Motor neuron (in vitro differentiated cells): ENCODE results near the gene STK40. TPM values are rescaled to one million over a fixed set of nuclear protein-coding genes. Genes with fewer than 3 reads are reported as not detected.
A peak's percentile ranks its signal among the peaks of the same experiment; 100 is the strongest.

ENCODE experiments used
- ATAC-seq, 8 experiments: fragments of 200-7000 bp; cut with Tn5 transposase; replicated peaks in 6 of 8; 2 replicates each; pipeline ENCODE4 v1.8.0; 2021; ENCODE audit warnings: mild to moderate bottlenecking in 8 of 8, moderate library complexity in 8 of 8
- H3K27ac ChIP-seq, 2 donors: fragments of 250-450 bp; sonication (Bioruptor Pico); 2 replicates each; pipeline ENCODE4 v1.9.0; 2021; ENCODE audit warnings: antibody characterized with exemption in 2 of 2, mild to moderate bottlenecking in 2 of 2, moderate library complexity in 1 of 2
- H3K4me1 ChIP-seq, 2 donors: fragments of 250-450 bp; sonication (Bioruptor Pico); replicated peaks in 1 of 2; 2 replicates each; pipeline ENCODE4 v1.6.1; 2021; ENCODE audit warnings: antibody characterized with exemption in 2 of 2, mild to moderate bottlenecking in 2 of 2, moderate library complexity in 1 of 2
- H3K4me3 ChIP-seq, 5 donors: fragments of 250-450 bp; sonication (Bioruptor Pico); 2 replicates each; pipeline ENCODE4 v1.9.0; 2021; ENCODE audit warnings: antibody characterized with exemption in 5 of 5, mild to moderate bottlenecking in 5 of 5, moderate library complexity in 4 of 5
- WGBS, 10 experiments: fragments of 450-650 bp; shearing (Covaris generic); methylation state at CpG; one replicate each; pipeline ENCODE4 v1.0.0; 2022; 5-methylcytosine and 5-hydroxymethylcytosine counted together
- in situ Hi-C, 9 experiments: fragments of 400-800 bp; cut with MboI; loops; one replicate each; pipeline ENCODE4 v1.15.0; 2021; ENCODE audit warnings: low sequenced_read_pairs in 9 of 9, low pct_unique_long_range_greater_than_20kb in 2 of 9; ENCODE audit not compliant: unreplicated experiment in 9 of 9
- total RNA-seq, 8 experiments: library from RNA; unstranded; fragments of 300-600 nt; gene quantifications; 2 replicates each; pipeline versions ENCODE4 v1.2.3 to v1.2.4, GENCODE V29; 2022

STK40 gene
- total RNA-seq, 8 experiments from 2014 or later = 21.2 to 49.9 (median 30.9) TPM

DNA sequence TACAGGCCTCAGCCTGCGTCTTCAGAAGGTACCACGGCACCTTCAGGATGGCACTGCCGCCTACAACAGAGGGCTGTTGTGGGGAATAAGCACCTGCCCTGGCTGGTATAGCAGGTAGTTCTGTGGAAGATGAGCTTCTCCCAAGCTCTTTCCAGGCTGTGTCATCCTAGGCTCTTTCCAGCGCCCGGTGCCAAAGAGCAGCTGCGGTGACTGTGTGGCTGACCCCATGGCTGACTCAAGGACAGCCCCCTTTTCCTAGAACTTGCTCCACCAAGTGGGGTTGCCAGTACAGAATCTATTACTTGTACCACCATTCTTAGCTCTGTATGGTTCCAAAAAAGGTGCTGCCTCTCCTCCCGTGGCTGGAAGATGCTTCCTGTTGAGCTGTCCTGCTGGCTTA, 40.4 kb downstream of the STK40 start:
- in situ Hi-C loops = no loop called here
- no peak for ATAC-seq
- H3K4me3 ChIP-seq = no peak overlapping the region
- no peaks in the 10 kb centered on the region for H3K4me1 ChIP-seq
- 82 to 88% (median 86%) methylated on average over 3 to 5 of the region's 7 CpGs; no CpG with 5 or more reads in 6 of the 10 experiments for WGBS, 10 experiments
- no peak overlapping the region for H3K27ac ChIP-seq

DNA sequence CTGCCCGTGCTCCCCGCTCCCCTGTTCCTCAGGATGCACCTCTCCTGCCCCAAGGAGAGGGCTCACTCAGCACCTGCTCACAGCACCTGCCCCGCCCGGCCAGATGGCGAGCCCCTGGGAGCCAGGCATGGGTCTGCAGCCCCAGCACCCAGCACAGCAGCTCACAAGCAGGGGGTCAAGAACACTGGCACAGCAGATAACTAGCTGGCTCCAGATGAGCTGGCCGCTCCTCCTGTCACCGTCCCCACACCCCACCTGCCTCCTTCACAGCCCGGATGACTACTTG, 41.4 kb downstream of the STK40 start:
- in situ Hi-C loops = no loop called here
- H3K4me1 ChIP-seq = no peaks in the 10 kb centered on the region
- H3K27ac ChIP-seq = no peak overlapping the region
- no peak overlapping the region for H3K4me3 ChIP-seq
- ATAC-seq = no peak
- 88 to 92% (median 90%) methylated on average over 2 to 5 of the region's 8 CpGs; no CpG with 5 or more reads in 6 of the 10 experiments for WGBS, 10 experiments

DNA sequence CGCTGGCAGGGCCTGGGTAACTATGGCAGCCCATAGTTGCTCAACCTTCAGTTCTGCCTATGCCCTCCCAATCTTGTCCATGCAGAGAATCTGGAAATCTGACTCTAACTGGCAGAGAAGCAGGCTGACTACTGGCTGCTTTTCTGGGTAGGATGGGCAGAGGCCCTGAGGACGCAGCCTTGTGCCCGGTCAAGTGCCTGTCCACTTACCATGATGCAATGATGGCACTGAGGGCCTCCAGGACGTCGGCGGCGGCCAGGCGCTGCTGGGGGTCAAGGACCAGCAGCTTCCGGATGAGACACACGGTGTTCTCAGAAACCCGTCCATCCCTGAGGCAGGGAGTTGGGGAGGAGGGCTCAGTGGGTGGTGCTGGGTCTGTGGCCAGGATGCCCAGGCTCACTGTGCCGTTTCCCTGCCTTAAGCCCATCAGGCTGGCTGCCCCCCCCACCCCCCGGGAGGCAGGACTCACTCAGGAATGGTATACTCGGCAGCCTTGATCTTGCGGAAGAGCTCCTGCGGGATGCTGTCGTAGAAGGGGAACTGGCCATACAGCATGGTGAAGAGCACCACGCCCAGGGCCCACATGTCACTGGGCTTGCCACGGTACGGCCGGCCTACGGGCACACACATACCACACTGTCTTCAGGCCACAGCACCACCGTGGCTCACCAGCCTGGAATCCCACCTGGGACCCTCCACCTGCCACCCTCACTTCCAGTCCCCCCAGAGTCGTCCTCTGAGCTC, 41.9 kb downstream of the STK40 start:
- no peak overlapping the region for H3K4me3 ChIP-seq
- H3K27ac ChIP-seq = no peak overlapping the region
- H3K4me1 ChIP-seq = no peaks in the 10 kb centered on the region
- no peak for ATAC-seq
- WGBS, 10 experiments = 91 to 100% (median 97%) methylated on average over 2 to 15 of the region's 24 CpGs; no CpG with 5 or more reads in 4 of the 10 experiments
- in situ Hi-C loops = no loop called here

DNA sequence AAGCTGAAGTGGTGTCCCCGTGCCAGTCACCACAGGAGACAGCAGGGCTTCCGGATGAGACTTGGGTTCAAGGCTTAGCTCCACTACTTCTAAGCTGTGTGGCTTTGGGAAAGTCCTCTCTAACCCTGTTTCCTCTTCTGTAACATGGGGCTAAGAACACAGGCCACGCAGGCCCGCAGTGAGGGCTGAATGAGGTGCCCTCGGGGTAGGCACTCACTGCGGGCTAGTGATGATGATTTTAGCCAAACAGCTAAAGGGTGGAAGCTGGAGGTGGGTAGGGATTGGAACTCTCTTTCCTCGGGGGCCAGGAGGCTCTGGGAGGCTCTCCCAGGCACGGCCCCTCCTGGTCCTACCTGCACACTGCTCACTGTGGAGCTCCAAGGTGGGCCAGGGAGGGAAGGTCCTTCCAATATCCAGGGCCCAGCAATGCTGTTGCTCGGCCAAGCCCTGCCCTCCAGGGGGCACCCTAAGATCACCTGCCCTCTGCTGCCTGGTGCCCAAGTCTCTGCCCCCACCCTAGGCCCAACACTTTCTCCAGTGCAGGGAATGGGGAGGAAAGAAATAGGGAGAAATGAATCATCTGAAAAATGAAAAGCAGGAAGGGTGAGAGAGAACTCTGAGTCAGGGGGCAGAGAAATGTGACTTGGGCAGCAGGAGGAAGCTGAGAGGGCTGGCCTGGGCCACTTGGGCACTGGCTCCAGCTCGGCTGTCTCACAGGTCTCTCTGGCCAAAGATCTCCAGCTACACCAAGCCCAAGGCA, 43.1 kb downstream of the STK40 start:
- no peak overlapping the region for H3K4me3 ChIP-seq
- H3K4me1 ChIP-seq = no peaks in the 10 kb centered on the region
- no peak overlapping the region for H3K27ac ChIP-seq
- in situ Hi-C loops = no loop called here
- 81 to 90% (median 87%) methylated on average over 4 to 9 of the region's 10 CpGs; no CpG with 5 or more reads in 6 of the 10 experiments for WGBS, 10 experiments
- ATAC-seq = peak; percentile 21 to 84 (median 48)

DNA sequence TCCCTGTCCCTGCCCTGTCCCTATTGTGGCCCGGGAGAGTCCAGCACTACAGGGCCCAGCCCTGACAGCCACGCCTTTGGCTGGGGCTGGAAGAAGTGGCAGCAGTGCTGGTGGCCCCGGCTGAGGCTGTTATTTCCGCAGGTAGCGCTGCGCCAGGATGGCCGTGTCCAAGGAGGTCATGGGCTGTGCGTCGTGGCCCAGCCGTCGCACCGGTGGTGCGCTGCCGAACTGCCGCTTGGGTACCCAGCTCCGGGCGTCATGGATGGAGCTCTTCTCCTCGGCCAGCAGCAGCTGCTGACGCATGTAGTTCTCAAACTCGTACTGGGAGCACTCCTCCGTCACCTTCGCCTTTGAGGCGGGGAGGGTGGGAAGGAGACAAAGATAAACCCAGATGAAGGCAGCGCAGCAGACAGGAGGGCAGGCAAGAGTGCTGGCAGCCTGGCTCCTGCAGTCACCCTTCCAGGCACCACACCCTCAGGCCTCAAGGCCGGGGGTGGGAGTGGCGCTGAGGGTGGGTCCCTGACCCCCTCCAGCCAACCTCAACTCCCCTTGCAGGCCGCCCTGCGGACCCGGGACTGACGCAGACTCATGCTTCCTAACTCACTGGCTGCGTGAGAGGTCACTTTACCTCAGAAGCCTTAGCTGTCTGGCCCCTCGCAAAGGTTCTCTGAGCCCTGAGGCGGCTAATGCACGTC, 44.0 kb downstream of the STK40 start:
- in situ Hi-C loops = no loop called here
- H3K27ac ChIP-seq = no peak overlapping the region
- no peak overlapping the region for H3K4me3 ChIP-seq
- WGBS, 10 experiments = 63 to 93% (median 88%) methylated on average over 1 to 20 of the region's 34 CpGs; no CpG with 5 or more reads in 4 of the 10 experiments
- ATAC-seq = peak in 6 of 8 experiments; percentile 1 to 19 (median 11)
- H3K4me1 ChIP-seq = no peaks in the 10 kb centered on the region

DNA sequence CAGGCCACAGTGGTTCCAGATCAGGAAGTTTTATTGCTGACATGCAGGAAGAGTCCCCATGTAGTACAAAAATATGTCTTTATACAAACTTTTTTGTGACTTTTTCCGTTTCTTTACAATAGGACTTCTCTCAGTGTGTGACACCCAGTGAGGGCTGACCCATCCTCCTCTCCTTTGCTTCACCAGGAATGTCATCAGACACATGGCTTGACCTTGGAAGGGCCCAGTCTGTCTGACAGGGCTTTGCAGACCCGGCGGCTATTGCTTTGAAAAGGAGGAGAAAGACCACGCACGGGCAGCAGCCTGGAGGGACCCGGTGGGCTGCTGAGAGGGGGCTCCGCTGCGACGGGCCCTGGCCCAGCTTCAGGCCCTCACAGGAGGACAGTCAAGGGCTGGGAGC, 46.1 kb downstream of the STK40 start:
- in situ Hi-C loops = no loop called here
- Histone ChIP-seq H3K27ac (no peak overlapping the region), H3K4me3 (no peak overlapping the region), H3K4me1 (no peaks in the 10 kb centered on the region)
- ATAC-seq = no peak
- WGBS, 10 experiments = 53 to 75% (median 70%) methylated on average over 2 to 3 of the region's 9 CpGs; no CpG with 5 or more reads in 7 of the 10 experiments

DNA sequence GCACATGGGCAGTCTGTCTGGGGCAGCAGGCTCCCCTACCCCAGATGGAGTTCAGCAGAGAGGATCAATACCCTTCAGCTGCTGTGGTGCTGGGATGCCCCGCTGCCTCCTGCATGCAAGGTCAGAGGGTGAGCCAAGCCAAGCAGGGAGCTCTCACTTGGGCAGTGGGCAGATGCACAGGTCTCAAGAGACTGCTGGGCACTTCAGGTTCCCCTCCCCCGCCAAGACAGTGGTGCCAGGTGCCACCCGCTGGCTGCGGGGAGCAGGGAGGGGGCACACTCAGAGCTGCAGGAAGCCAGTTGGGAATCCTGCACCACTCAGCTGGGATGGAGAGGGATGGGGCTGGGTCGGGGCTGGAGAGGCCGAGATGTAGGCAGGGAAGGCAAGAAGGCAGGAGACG, 46.5 kb downstream of the STK40 start:
- Histone ChIP-seq H3K4me1 (no peaks in the 10 kb centered on the region), H3K27ac (no peak overlapping the region), H3K4me3 (no peak overlapping the region)
- in situ Hi-C loops = no loop called here
- 80 to 100% (median 90%) methylated on average over 1 to 4 of the region's 7 CpGs; no CpG with 5 or more reads in 6 of the 10 experiments for WGBS, 10 experiments
- peak in 3 of 8 experiments; percentile 6 to 17 (median 8) for ATAC-seq

DNA sequence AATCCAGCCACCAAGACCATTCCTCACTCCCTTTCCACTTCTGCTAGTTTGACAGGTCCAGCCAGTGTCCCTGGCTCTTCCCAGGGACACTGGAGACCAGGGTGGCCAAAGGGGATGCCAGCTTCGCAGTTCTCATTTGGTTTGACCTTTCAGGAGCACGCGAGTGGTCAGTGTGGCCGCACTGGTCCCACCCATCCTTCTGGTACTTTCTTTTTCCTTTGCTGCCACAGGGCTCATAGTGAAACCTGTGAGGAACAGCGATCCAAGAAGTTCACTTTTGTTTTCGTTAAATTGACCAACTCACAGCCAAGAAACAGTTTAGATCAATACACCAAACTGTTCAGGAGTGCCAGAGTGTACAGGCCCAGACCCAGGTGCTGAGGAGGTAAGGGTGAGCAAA, 47.9 kb downstream of the STK40 start:
- Histone ChIP-seq H3K4me3 (no peak overlapping the region), H3K27ac (no peak overlapping the region), H3K4me1 (no peaks in the 10 kb centered on the region)
- 89 to 100% (median 100%) methylated on average over 1 to 6 of the region's 6 CpGs; no CpG with 5 or more reads in 5 of the 10 experiments for WGBS, 10 experiments
- ATAC-seq = no peak
- in situ Hi-C loops = no loop called here

DNA sequence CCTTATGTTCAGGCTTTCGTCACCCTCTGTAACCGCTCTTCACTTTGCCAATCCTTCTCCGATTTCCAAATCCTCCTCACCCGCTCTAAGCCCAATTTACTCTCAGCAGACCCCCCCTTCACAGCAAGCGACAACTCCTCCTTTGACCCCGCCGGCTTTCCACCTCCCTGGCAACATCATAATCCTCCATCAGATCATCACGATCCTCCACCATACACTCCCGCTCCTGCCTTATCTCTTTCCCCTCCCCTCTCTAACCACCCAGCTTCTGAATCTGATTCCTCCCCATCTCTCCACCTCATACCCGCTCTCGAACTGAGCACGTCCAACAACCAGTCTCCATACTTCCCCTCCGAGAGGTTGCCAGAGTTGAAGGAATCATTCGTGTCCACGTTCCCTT, 54.8 kb downstream of the STK40 start:
- ATAC-seq = no peak
- 90 to 100% (median 93%) methylated on average over 2 to 15 of the region's 15 CpGs for WGBS, 10 experiments
- Histone ChIP-seq H3K27ac (no peak overlapping the region), H3K4me1 (peaks cover 7 to 15% of the 10 kb centered on the region in 2 donors), H3K4me3 (no peak overlapping the region)
- in situ Hi-C loops = no loop called here

DNA sequence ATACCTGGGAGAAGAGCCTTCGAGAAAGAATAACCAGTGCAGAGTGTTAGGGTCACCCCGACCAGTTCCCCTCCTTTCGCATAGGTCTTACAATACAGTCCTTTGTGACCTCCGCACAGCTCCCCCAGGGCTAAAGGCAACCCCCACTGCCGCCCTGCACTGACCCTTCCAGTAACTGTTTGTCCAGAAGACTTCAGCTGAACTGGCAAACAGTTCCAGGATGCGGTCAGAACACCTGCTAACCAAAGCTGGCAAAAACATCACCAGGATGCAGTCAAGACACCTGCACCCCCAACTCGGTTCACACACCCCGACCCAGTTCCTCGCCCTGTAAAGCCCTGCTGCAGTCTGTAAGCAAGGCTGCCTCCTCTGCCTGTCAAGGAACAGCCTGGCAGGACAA, 55.9 kb downstream of the STK40 start:
- no peak overlapping the region for H3K4me3 ChIP-seq
- in situ Hi-C loops = no loop called here
- no peak overlapping the region for H3K27ac ChIP-seq
- 86 to 100% (median 91%) methylated on average over 1 to 9 of the region's 9 CpGs; no CpG with 5 or more reads in 2 of the 10 experiments for WGBS, 10 experiments
- H3K4me1 ChIP-seq = peaks cover 9 to 19% of the 10 kb centered on the region in 2 donors
- ATAC-seq = no peak

DNA sequence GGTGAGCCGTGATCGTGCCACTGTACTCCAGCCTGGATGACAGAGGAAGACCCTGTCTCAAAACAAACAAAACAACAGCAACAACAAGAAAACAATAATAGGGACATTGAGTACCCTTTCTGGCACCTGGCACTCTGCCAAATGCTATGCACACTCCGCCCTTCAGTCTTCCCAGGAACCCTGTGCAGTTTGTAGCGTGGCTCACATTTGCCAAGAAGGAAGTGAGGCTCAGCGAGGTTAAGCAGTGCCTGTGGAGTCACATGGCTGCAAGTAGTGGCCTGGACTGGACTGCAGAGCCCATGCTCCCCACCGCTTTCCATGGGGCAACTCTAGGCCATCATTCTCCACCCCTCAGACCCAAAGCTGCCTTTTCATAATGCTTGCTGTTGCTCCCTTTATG, 57.0 kb downstream of the STK40 start:
- Histone ChIP-seq H3K27ac (no peak overlapping the region), H3K4me3 (no peak overlapping the region), H3K4me1 (peaks cover 19 to 28% of the 10 kb centered on the region in 2 donors)
- 0 to 100% (median 77%) methylated on average over 1 to 6 of the region's 6 CpGs; no CpG with 5 or more reads in 2 of the 10 experiments for WGBS, 10 experiments
- in situ Hi-C loops = no loop called here
- peak in 5 of 8 experiments; percentile 26 to 66 (median 28) for ATAC-seq

DNA sequence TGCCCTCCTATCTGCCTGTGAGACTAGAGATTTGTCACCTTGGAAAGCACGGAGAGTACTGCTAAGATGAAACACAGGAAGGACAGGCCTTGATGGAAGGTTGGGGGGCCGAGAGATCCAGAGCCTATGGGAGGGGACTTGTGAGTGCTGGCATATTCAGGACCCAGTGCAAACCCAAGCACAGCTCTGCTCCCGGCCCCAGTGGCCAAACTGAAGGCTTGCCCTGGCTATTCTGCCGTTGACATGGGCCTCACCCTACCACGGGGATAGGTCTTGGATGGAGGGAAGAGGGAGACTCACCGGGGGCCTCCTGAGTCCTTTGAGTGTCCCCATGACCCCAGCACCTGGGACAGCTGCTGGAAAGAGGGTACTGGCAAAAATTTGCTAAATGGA, 57.6 kb downstream of the STK40 start:
- no peak overlapping the region for H3K4me3 ChIP-seq
- H3K4me1 ChIP-seq = peaks cover 19 to 28% of the 10 kb centered on the region in 2 donors
- 74 to 100% (median 82%) methylated on average over 1 to 5 of the region's 6 CpGs; no CpG with 5 or more reads in 5 of the 10 experiments for WGBS, 10 experiments
- ATAC-seq = no peak
- no peak overlapping the region for H3K27ac ChIP-seq
- in situ Hi-C loops = no loop called here
